ENCODE results near the gene CIZ1.

CIZ1 gene

DNA sequence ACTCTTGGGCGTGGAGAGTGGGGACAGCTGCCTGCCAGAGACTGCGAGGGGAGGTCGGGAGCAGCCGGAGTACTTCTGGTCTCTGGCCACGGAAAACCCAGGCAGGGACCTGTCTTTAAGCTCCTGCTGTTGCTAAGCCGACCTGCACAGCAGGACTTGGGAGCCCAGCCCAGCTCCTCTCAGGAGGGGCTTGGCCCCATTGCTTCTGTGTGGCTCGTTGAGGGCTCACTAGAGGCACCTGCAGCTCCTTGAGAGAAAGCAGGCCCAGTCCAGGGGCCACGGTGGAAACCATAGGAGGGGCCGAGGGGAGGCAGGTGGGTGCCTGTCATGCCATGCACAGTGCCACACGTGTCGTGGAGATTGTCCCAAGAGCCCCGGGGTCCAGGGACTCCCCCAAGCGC lies 45.4 kb downstream of the CIZ1 start:
- no peak overlapping the region for H3K4me3 ChIP-seq (ENCODE audit: low read depth, low read length)
- no peak for DNase-seq (ENCODE audit: low read depth)

DNA sequence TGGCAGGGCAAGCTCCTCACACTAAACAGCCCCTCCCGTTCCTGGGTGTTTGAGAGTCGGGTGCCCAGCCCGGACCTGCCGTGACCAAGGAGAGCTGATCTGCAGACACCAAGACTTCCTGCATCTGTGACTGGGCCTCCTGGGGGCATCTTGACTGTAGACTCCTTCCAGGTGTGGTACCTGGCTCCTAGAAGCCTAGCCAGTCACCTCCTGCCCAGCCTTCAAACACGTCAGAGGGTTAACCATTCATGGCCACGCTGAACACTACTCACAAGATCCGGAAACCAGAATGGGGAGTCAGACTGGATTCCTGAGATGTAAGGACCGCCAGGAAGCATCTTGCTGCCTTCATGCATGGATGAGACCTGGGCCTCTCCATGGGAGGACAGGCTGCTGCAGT lies 45.8 kb downstream of the CIZ1 start:
- TF ChIP-seq, protein P1, sequence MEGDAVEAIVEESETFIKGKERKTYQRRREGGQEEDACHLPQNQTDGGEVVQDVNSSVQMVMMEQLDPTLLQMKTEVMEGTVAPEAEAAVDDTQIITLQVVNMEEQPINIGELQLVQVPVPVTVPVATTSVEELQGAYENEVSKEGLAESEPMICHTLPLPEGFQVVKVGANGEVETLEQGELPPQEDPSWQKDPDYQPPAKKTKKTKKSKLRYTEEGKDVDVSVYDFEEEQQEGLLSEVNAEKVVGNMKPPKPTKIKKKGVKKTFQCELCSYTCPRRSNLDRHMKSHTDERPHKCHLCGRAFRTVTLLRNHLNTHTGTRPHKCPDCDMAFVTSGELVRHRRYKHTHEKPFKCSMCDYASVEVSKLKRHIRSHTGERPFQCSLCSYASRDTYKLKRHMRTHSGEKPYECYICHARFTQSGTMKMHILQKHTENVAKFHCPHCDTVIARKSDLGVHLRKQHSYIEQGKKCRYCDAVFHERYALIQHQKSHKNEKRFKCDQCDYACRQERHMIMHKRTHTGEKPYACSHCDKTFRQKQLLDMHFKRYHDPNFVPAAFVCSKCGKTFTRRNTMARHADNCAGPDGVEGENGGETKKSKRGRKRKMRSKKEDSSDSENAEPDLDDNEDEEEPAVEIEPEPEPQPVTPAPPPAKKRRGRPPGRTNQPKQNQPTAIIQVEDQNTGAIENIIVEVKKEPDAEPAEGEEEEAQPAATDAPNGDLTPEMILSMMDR (IDR thresholded peaks at IDR 0.05; ENCODE audit: insufficient read depth, low read depth, low read length, missing control alignments), result no peak
- no peak overlapping the region for H3K4me3 ChIP-seq (ENCODE audit: low read depth, low read length)
- DNase-seq (ENCODE audit: low read depth), result no peak

More for the DNA sequence above, 45.4 kb downstream of the CIZ1 start:
- TF ChIP-seq, protein P1 (IDR thresholded peaks at IDR 0.05; ENCODE audit: insufficient read depth, low read depth, low read length, missing control alignments), result no peak

DNA sequence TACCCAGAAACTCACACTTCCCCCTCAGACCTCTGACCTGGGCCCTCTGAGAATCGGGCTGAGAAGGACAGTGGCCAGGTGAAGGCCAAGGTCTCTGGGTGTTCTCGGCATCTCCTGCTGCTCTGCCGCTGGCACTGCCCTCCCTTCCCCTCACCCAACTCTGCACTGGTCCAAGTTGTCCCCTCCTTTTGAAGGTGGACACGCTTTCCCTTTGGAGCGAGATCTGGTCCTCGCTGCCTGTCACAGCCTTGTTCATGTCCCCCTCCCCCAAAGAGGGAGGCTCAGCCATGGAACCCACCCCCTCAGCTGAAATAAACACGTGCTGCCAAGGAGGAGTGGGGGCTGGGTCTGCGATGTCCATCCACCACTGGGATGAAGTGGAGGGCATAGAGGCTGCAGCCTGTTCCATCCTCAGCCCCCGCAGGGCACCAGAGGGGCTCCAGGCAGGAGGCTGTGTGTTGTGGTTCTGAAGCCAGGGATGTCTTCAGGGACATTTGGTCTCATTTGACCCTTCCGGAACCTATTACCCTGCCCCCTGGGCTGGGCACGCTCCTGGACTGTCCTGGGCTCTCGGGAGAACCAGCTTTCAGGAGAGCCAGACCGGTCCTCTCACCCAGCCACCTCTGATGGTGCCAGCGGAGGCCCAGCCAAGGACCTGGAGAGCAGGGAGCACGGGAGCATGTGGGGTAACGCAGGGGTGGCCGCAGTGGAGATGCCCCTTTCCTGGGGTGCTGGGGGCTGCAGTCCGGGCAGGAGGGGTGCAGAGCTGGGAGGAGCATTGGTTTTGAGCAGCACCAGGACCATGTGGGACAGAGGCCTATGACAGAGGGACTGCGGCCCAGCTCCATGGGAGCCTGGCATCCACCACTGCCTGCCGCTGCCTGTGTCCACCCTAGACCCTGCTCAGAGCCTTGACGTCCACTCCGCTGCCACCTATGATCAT lies 46.9 kb downstream of the CIZ1 start:
- H3K4me3 ChIP-seq (ENCODE audit: low read depth, low read length), result no peak overlapping the region
- no peak for DNase-seq (ENCODE audit: low read depth)
- TF ChIP-seq, protein P1 (IDR thresholded peaks at IDR 0.05; ENCODE audit: insufficient read depth, low read depth, low read length, missing control alignments), result no peak

DNA sequence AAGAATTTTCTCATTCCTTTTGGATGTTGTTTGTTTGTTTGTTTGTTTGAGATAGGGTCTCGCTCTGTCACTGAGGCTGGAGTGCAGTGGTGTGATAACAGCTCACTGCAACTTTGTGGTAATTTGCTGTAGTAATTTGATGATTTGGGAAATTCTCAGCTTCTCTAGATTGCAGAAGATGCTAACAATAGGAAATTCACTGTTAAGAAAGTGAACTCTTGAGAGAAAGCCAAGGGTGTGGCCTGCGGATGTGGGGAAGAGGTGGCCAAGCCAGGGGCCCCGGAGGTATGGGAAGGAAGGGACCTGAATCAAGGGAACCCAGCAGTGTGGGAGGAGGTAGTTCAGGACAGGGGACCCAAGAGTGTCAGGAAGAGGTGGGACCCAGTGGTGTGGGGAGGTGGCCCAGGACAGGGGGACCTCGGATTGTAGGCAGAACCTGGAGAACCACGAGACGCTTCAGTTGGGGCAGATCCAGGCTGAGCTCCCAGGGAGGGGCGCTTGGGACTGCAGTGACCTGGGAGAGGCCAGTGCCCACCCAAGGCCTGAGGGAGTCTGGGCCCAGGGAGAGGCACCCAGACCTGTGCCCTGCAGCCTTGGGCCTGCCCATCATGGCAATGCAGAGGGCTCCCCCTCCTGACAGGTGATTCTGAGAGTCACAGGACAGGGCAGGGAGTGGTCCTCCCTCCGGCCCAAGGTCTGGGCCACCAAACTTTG lies 47.7 kb downstream of the CIZ1 start:
- DNase-seq (ENCODE audit: low read depth), result no peak
- TF ChIP-seq, protein P1 (IDR thresholded peaks at IDR 0.05; ENCODE audit: insufficient read depth, low read depth, low read length, missing control alignments), result no peak
- no peak overlapping the region for H3K4me3 ChIP-seq (ENCODE audit: low read depth, low read length)

DNA sequence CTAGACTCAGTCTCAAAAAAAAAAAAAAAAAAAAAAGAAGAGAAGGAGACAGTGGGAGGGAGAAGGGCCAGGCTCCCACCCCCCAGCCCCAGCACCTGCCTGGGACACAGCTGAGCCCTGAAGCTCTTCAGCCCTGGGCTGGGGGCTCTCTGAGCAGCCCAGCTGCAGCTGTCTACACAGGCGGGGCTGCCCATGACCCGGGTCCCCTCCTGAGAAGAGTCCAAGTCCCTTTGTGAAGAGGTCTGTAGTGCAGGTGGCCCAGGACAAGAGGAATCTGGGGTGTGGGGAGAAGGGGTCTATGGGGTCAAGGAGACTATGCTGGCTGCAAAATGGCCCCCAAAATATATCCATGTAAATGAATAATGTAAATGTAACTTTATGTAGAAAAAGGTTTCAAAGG lies 48.8 kb downstream of the CIZ1 start:
- no peak for DNase-seq (ENCODE audit: low read depth)
- no peak overlapping the region for H3K4me3 ChIP-seq (ENCODE audit: low read depth, low read length)
- TF ChIP-seq, protein P1 (IDR thresholded peaks at IDR 0.05; ENCODE audit: insufficient read depth, low read depth, low read length, missing control alignments), result no peak

DNA sequence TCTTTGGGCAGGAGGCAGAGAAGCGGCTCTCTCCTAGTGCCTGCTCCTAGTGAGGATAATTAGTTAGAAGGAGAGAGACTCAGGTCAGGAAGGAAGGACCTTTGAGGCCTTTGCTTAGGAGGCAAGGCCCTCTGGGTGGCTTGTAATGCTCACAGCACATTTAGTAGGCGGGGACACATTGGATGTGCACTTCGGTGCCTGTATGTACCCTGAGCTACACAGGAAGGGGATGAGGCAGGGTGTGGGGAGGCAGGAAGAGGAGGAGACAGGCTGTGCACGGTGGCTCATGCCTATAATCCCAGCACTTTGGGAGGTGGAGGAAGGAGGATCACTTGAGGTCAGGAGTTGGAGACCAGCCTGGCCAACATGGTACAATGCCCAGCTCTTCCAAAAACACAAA lies 49.3 kb downstream of the CIZ1 start:
- DNase-seq (ENCODE audit: low read depth), result no peak
- no peak overlapping the region for H3K4me3 ChIP-seq (ENCODE audit: low read depth, low read length)
- TF ChIP-seq, protein P1 (IDR thresholded peaks at IDR 0.05; ENCODE audit: insufficient read depth, low read depth, low read length, missing control alignments), result no peak
